Activated T-cell treated with anti-CD3 and anti-CD28 coated beads, Interleukin-2, amount 50 U/mL, for 72 hours (primary cell): ENCODE measurements around the gene HAPLN3. TPM values are rescaled to one million over a fixed set of nuclear protein-coding genes. Genes with fewer than 3 reads are reported as not detected.

Source experiments
- ATAC-seq, 2 donors: fragments of 150-1000 bp; cut with Tn5 transposase; replicated peaks in 1 of 2; 2 replicates each; pipeline ENCODE4 v1.10.0; 2021; ENCODE audit warnings: moderate library complexity in 2 of 2, mild to moderate bottlenecking in 1 of 2
- DNase-seq, 2 donors: peaks; one replicate each; pipeline ENCODE4 v3.0.0; 2021 to 2022; ENCODE audit warnings: mixed read lengths in 1 of 2
- H3K27ac Mint-ChIP-seq: one replicate; pipeline ENCODE4 v1.8.0; 2022; ENCODE audit warnings: mild to moderate bottlenecking, moderate library complexity, mixed read lengths
- H3K27me3 Mint-ChIP-seq: one replicate; pipeline ENCODE4 v1.8.0; 2022; ENCODE audit warnings: low read depth, mixed read lengths
- H3K36me3 Mint-ChIP-seq, 2 donors: one replicate each; pipeline ENCODE4 v1.8.0; 2022; ENCODE audit warnings: mixed read lengths in 2 of 2, mild to moderate bottlenecking in 1 of 2; ENCODE audit not compliant: insufficient read depth in 2 of 2
- H3K4me1 Mint-ChIP-seq: one replicate; pipeline ENCODE4 v1.8.0; 2022; ENCODE audit warnings: low read depth, mixed read lengths
- H3K4me3 Mint-ChIP-seq, 2 donors: one replicate each; pipeline ENCODE4 v1.8.0; 2022; ENCODE audit warnings: mild to moderate bottlenecking in 2 of 2, mixed read lengths in 2 of 2, moderate library complexity in 2 of 2
- H3K9me3 Mint-ChIP-seq, 2 donors: one replicate each; pipeline ENCODE4 v1.8.0; 2022; ENCODE audit warnings: mixed read lengths in 2 of 2
- total RNA-seq, 2 donors: library from RNA; stranded (reverse); gene quantifications; one replicate each; pipeline ENCODE4 v1.2.3, GENCODE V29; 2022

Gene HAPLN3
- total RNA-seq, 2 donors from 2014 or later, result 82.5 to 114 TPM

- H3K9me3 Mint-ChIP-seq, result no peaks in the 10 kb centered on the region
- H3K4me3 Mint-ChIP-seq, result no peak overlapping the region
- H3K27me3 Mint-ChIP-seq, result no peaks in the 10 kb centered on the region
- H3K4me1 Mint-ChIP-seq, result peaks cover 44% of the 10 kb centered on the region
- H3K36me3 Mint-ChIP-seq, result no peaks in the 10 kb centered on the region
- DNase-seq (no peak), ATAC-seq (no peak)
- H3K27ac Mint-ChIP-seq, result no peak overlapping the region
Observed at GRCh38 chr15:88907111-88907510, 11.8 kb upstream of the HAPLN3 start.

- H3K4me1 Mint-ChIP-seq, result peaks cover 45% of the 10 kb centered on the region
- H3K36me3 Mint-ChIP-seq, result no peaks in the 10 kb centered on the region
- no peaks in the 10 kb centered on the region for H3K27me3 Mint-ChIP-seq
- no peak overlapping the region for H3K4me3 Mint-ChIP-seq
- no peak overlapping the region for H3K27ac Mint-ChIP-seq
- no peak for DNase-seq
- H3K9me3 Mint-ChIP-seq, result no peaks in the 10 kb centered on the region
- ATAC-seq, result no peak
Observed at GRCh38 chr15:88906551-88906950, 11.2 kb upstream of the HAPLN3 start.

GRCh38 chr15:88906130-88906529, 10.8 kb upstream of the HAPLN3 start:
- ATAC-seq (no peak), DNase-seq (no peak)
- no peaks in the 10 kb centered on the region for H3K9me3 Mint-ChIP-seq
- no peaks in the 10 kb centered on the region for H3K27me3 Mint-ChIP-seq
- no peaks in the 10 kb centered on the region for H3K36me3 Mint-ChIP-seq
- H3K27ac Mint-ChIP-seq, result no peak overlapping the region
- peaks cover 46% of the 10 kb centered on the region for H3K4me1 Mint-ChIP-seq
- H3K4me3 Mint-ChIP-seq, result no peak overlapping the region

- DNase-seq (no peak), ATAC-seq (no peak)
- no peak overlapping the region for H3K4me3 Mint-ChIP-seq
- no peaks in the 10 kb centered on the region for H3K36me3 Mint-ChIP-seq
- peaks cover 41% of the 10 kb centered on the region for H3K4me1 Mint-ChIP-seq
- no peaks in the 10 kb centered on the region for H3K9me3 Mint-ChIP-seq
- H3K27ac Mint-ChIP-seq, result no peak overlapping the region
- H3K27me3 Mint-ChIP-seq, result no peaks in the 10 kb centered on the region
Observed at GRCh38 chr15:88905576-88905975, 10.2 kb upstream of the HAPLN3 start.

- peaks cover 35% of the 10 kb centered on the region for H3K4me1 Mint-ChIP-seq
Observed at GRCh38 chr15:88904624-88905327, 9.4 kb upstream of the HAPLN3 start.

GRCh38 chr15:88904257-88904623, 8.9 kb upstream of the HAPLN3 start:
- ATAC-seq (peak; percentile 17 to 28), DNase-seq (no peak)
- H3K27me3 Mint-ChIP-seq, result no peaks in the 10 kb centered on the region
- no peaks in the 10 kb centered on the region for H3K36me3 Mint-ChIP-seq
- no peak overlapping the region for H3K27ac Mint-ChIP-seq
- peaks cover 31% of the 10 kb centered on the region for H3K4me1 Mint-ChIP-seq
- H3K9me3 Mint-ChIP-seq, result no peaks in the 10 kb centered on the region
- H3K4me3 Mint-ChIP-seq, result peak overlapping the region in 1 of 2 donors; percentile 9

More at GRCh38 chr15:88904624-88905327, 9.4 kb upstream of the HAPLN3 start:
- Mint-ChIP-seq H3K9me3 (no peaks in the 10 kb centered on the region), H3K4me3 (peak overlapping the region in 1 of 2 donors; percentile 9), H3K27ac (peak overlapping the region; percentile 55), H3K36me3 (no peaks in the 10 kb centered on the region), H3K27me3 (no peaks in the 10 kb centered on the region)
- peak; percentile 92 to 93 for DNase-seq
- ATAC-seq, result peak; percentile 98 to 99

- peaks cover 34% of the 10 kb centered on the region for H3K4me1 Mint-ChIP-seq
- H3K4me3 Mint-ChIP-seq, result no peak overlapping the region
- no peaks in the 10 kb centered on the region for H3K9me3 Mint-ChIP-seq
- ATAC-seq, result no peak
- H3K27ac Mint-ChIP-seq, result no peak overlapping the region
- no peaks in the 10 kb centered on the region for H3K36me3 Mint-ChIP-seq
- DNase-seq, result no peak
- H3K27me3 Mint-ChIP-seq, result no peaks in the 10 kb centered on the region
Observed at GRCh38 chr15:88902846-88903245, 7.5 kb upstream of the HAPLN3 start.

GRCh38 chr15:88902221-88902835, 7.0 kb upstream of the HAPLN3 start:
- no peak for DNase-seq
- Mint-ChIP-seq H3K4me3 (no peak overlapping the region), H3K27ac (no peak overlapping the region), H3K36me3 (no peaks in the 10 kb centered on the region), H3K4me1 (peaks cover 39% of the 10 kb centered on the region), H3K27me3 (no peaks in the 10 kb centered on the region), H3K9me3 (no peaks in the 10 kb centered on the region)
- ATAC-seq, result peak in 1 of 2 donors; percentile 22

- DNase-seq (no peak), ATAC-seq (peak in 1 of 2 donors; percentile 1)
- no peaks in the 10 kb centered on the region for H3K27me3 Mint-ChIP-seq
- H3K27ac Mint-ChIP-seq, result no peak overlapping the region
- no peak overlapping the region for H3K4me3 Mint-ChIP-seq
- no peaks in the 10 kb centered on the region for H3K9me3 Mint-ChIP-seq
- H3K36me3 Mint-ChIP-seq, result no peaks in the 10 kb centered on the region
- H3K4me1 Mint-ChIP-seq, result peaks cover 46% of the 10 kb centered on the region
Observed at GRCh38 chr15:88901508-88902220, 6.3 kb upstream of the HAPLN3 start.

- Mint-ChIP-seq H3K4me3 (no peak overlapping the region), H3K27ac (peak overlapping the region; percentile 1)
Observed at GRCh38 chr15:88900982-88901418, 5.7 kb upstream of the HAPLN3 start.

GRCh38 chr15:88900309-88900981, 5.1 kb upstream of the HAPLN3 start:
- no peak overlapping the region for H3K4me3 Mint-ChIP-seq
- DNase-seq (no peak), ATAC-seq (no peak)
- H3K27me3 Mint-ChIP-seq, result no peaks in the 10 kb centered on the region
- no peaks in the 10 kb centered on the region for H3K9me3 Mint-ChIP-seq
- peaks cover 54% of the 10 kb centered on the region for H3K4me1 Mint-ChIP-seq
- no peaks in the 10 kb centered on the region for H3K36me3 Mint-ChIP-seq
- no peak overlapping the region for H3K27ac Mint-ChIP-seq

More at GRCh38 chr15:88900982-88901418, 5.7 kb upstream of the HAPLN3 start:
- Mint-ChIP-seq H3K36me3 (no peaks in the 10 kb centered on the region), H3K9me3 (no peaks in the 10 kb centered on the region), H3K4me1 (peaks cover 50% of the 10 kb centered on the region), H3K27me3 (no peaks in the 10 kb centered on the region)
- no peak for ATAC-seq
- DNase-seq, result no peak

- ATAC-seq, result no peak
- no peak overlapping the region for H3K27ac Mint-ChIP-seq
- no peaks in the 10 kb centered on the region for H3K9me3 Mint-ChIP-seq
- no peak overlapping the region for H3K4me3 Mint-ChIP-seq
- no peaks in the 10 kb centered on the region for H3K36me3 Mint-ChIP-seq
- DNase-seq, result no peak
- no peaks in the 10 kb centered on the region for H3K27me3 Mint-ChIP-seq
- H3K4me1 Mint-ChIP-seq, result peaks cover 48% of the 10 kb centered on the region
Observed at GRCh38 chr15:88899251-88899650, 3.9 kb upstream of the HAPLN3 start.

GRCh38 chr15:88898736-88899135, 3.4 kb upstream of the HAPLN3 start:
- Mint-ChIP-seq H3K9me3 (no peaks in the 10 kb centered on the region), H3K27me3 (no peaks in the 10 kb centered on the region), H3K36me3 (no peaks in the 10 kb centered on the region), H3K4me3 (no peak overlapping the region), H3K4me1 (peaks cover 47% of the 10 kb centered on the region), H3K27ac (no peak overlapping the region)
- ATAC-seq (no peak), DNase-seq (no peak)
